Retina (tissue), 1 donor: ENCODE results near the gene FGD5.
"Not testable (repeated sequence)": the region's sequence is repeated elsewhere in the genome, so short reads cannot be mapped to it uniquely, and the experiment has no call there.

Source experiments
- DNase-seq: peaks from one replicate; pipeline ENCODE4 v3.0.0-alpha.2; 2016

Gene FGD5

DNA sequence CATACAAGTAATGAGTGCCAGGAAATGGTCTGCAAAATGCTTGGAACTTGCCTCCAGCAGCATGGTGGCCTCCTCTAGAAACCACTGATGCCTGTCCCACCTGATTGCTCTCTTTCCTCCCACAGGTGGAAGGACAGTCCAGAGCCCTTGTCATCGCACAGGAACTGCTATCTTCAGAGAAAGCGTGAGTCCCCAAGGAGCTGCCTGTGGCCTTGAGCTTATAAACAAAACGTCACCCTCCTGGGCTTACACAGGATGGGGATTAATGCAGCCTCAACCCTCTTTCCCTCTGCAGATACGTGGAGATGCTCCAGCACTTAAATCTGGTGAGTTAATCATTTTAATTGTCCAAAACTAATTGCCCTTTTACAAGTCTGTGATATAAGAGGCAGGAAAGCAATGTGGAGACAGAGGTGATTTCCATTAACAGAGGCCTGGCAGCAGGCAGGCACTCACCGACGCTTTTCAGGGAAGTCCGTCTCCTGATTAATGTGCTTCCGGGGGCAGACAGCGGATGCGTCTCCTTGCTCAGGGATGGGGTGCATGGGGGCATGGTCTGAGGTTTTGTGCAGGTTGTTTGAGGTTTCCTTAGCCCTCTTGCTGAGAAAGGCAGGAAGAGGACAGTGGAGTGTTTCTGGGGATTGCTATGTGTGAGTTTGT lies 61.8 kb downstream of the FGD5 start:
- no peak for DNase-seq

DNA sequence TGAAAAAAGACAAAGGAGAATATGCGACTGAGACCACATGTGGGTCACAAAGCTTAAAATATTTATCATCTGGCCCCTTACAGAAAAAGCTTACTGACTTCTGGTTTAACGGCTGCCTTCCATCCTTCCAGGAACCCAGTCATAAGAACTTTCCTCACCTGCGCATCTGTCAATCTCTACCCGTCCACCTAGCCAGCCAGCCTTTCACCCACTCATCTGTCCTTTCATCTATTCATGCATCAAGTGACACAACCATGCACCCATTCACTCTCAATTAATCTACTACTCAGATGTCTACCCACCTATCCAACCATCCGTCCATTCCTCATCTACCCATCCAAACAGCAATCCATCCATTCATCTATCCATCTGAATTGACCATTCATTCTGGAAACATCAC lies 64.5 kb downstream of the FGD5 start:
- DNase-seq: no peak

DNA sequence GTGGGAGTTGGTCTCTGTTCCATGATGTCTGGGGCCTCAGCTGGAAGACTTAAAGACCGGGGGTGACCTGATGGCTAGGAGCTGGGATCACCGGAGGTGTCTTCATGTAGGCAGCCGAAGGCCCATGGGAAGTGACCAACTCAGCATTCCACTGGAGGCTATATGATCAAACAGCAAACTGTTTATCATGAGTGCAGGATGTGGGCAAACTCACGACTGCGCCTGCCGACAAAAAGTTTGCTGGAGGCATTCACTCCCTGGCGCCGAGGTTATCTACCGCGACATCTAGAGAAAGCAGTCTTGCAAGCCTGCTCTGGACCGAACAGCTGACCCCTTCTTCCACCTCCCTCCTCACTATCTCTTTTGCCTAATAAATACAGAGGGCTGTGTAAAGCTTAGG lies 65.9 kb downstream of the FGD5 start:
- DNase-seq: no peak

GRCh38 chr3:14885307-14885706 lies 66.5 kb downstream of the FGD5 start:
- no peak for DNase-seq

- DNase-seq: no peak
Measured at GRCh38 chr3:14886101-14886500, 67.3 kb downstream of the FGD5 start.

DNA sequence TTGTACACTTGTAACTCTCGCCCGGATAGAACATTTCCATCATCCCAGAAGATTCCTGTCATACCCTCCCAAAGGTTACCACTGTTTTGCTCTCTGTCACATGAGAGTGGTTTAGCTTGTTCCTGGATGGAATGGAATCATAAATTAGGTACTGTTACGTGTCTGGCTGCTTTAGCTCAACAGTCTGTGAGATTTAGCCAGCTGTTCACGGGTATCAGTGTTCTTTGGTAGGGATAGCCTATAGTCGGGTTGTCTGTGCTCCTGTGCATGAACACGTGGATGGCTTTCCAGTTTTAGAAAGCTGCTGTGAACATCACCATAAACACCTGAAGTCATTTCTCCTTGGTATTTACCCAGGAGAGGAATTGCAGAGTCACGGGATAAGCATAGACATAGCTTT lies 70.4 kb downstream of the FGD5 start:
- no peak for DNase-seq

DNA sequence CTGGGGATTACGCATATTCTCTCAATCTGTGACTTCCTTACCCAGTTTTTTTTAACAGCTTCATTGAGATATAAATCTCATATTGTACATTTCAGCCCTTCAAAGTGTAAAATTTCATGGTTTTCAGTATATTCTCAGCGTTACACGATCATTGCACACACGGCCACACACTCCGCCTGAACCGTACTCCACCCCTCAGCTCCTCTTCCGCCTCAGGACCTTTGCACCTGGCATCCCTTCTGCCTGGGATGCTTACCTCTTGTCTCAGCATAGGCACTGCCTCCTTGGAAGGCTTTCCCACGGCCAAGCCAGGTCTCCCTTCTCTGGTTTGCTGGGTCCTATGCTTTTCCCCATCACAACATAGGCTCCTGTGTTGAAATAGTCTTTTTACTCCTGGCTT lies 71.2 kb downstream of the FGD5 start:
- DNase-seq: no peak

DNA sequence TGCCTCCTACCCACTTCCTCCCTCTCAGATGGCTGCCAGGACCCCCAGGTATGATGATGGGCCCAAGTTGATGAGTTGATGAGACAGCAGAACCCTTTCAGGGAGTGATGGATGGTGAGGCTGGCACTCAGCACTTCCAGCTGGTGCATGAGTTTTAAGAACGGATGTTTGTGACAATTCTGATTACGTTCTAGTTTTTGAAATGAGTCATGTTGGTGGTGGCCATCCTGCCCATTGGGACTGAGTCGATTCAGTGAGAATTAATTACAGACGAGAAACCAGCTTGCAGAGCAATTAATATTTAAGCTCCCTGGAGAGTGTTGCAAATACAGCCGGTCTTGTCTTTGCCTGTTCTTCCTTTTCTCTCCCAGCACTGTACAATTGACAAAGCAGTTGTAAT lies 71.7 kb downstream of the FGD5 start:
- no peak for DNase-seq

GRCh38 chr3:14891135-14892132 lies 72.7 kb downstream of the FGD5 start:
- DNase-seq: no peak

GRCh38 chr3:14892226-14892625 lies 73.5 kb downstream of the FGD5 start:
- no peak for DNase-seq

DNA sequence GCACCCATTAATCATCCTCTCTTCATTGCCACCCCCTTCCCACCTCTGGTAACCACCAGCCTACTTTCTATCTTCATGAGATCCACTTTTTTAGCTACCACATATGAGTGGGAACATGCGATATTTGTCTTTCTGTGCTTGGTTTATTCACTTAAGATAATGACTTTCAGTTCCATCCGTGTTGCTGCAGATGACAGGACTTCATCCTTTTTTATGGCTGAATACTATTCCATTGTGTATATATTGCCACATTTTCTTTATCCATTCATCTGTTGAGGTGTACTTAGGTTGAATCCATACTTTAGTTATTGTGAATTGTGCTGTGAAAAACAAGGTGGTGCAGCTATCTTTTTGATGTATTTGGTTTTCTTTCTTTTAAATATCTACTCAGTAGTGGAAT lies 75.3 kb downstream of the FGD5 start:
- DNase-seq: no peak

DNA sequence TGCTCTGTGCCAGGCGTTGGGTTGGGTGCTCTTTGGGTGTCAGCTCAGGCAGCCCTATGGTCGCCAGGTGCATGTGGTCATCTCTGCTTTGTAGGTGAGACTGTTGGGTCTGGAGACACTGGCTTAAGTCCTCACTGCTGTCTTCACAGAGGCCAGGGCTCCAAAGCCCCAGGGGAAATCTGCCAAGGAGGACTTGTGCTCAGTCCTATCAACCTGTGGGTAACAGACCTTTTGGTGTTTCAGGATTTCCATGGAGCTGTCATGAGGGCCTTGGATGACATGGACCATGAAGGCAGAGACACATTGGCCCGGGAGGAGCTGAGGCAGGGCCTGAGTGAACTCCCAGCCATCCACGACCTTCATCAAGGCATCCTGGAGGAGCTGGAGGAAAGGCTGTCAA lies 78.5 kb downstream of the FGD5 start:
- DNase-seq: no peak

- DNase-seq: no peak
Measured at GRCh38 chr3:14898929-14899328, 80.2 kb downstream of the FGD5 start.

DNA sequence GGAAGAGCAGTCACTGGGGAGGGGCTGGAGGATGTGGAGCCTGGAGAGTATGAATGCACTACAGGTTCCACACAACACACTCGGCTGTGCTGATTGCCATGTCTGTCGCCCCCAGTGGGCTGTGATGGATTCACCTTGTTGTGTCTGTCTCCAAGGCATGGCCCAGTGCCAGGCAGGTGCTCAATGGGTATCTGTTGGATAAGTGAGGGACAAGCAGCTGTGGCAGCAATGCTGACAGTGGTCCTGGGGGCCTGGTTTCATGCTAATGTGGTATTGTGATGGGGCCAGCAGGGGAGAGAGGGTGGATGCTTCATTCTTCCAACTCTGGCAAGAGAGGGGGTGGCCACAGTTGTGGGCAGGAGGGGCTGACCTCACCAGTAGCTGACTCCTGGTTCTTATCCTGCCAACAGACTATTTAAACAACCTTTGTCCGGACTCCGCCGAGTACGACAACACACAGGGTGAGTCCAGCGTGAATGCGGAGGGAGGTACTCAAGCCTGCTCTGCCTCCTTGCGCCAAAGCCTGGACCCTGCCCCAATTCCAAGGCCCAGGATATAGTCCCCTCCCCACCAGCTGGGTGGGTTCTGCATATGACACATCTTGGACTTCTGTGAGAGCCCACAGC lies 81.3 kb downstream of the FGD5 start:
- no peak for DNase-seq

DNA sequence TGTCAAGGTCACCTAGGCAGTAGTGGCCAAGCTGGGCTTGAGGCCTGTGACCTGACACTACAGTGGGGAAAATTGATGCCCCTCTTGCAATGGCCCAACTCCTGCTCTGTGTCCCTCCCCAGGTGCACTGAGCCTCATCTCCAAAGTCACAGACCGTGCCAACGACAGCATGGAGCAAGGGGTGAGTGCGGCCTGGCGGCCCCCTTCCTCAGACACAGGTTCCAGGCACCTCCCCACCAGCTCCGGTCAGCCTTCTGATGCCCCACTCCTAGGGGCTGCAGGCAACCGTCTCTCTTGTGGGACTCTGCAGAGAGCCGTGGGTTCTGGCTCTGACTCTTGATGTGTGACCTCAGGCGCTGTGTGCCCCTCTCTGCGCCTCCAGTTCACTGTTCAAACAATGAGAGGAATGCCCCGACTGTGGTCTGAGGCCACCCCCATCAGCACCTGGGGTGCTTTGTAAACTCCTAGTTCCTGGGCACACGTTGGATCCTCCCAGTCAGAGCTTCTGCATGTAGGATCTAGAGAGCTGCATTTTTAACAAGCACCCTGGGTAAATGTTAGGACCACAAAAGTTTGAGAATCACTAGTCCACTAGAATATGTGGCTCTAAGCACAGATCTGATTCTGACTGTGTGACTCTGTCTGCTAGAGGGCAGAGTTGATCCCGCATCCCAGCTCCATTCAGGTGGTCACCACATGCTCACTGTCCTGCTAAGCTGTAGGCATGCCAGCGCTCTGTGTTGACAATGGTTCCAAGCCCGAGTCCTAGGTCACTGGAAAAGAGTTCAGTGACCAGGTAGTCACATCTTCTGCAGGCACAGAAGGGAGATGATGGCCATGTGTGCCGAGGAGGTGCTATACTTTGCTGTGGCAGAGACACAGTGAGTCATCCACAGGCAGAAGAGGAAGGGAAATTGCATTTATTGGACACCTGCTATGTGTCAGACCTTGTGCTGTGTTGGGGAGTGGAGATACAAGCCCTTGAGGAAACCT lies 82.4 kb downstream of the FGD5 start:
- DNase-seq: no peak

DNA sequence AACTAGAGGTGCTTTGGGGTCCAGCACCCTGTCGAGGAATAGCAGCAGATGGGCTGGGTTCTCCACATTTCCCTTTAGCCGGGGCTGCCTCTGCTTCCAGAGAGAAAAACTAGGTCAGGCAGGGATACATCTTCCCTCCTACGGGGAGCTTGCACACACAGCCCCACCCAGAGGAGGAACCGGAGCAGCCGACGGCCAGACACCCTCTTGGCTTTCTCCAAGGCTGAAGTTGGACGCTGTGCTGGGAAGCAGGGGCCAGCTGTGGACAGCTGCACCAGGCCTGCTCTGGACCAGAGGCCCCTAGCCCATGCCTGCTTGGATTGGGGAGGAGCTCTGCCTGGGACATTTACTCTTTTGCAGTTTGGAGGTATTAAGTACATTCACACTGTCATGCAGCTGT lies 84.0 kb downstream of the FGD5 start:
- DNase-seq: peak; percentile 44

- not testable (repeated sequence) for DNase-seq
Measured at GRCh38 chr3:14903501-14903900, 84.7 kb downstream of the FGD5 start.

- no peak for DNase-seq
Measured at GRCh38 chr3:14905055-14905657, 86.4 kb downstream of the FGD5 start.

DNA sequence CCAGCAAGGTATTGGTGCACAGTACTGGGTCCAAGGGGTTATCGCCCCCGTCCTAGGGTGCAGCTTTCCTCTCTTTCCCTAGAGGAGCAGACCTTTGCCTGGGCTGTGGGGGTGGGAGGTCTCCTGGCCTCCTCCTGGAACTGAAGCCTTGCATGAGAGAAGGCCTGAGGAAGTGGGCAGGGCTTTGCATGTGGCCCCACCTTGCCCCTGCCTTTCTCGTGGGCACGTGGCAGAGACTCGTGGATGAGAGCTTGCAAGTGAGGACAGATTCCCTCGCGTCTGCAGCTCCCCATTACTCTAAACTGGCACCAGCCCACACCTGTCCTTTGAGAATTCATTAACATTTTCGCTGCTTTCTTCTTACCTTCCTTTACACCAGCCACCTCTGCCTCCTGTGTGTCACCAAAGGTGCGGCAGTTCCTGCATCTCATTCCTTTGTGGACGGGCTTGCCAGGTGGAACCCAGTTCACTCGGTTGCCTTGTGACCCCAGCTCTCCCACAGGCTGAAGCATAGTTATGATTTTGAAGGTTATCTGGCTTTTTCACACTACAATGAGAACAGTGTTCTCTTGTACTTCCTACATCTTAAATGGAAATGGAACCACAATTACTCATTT lies 87.7 kb downstream of the FGD5 start:
- DNase-seq: no peak

- no peak for DNase-seq
Measured at GRCh38 chr3:14907043-14907966, 88.5 kb downstream of the FGD5 start.
